GM04504 (cell line): ENCODE measurements around the gene ANKRD1.
"Not testable (repeated sequence)": the region's sequence is repeated elsewhere in the genome, so short reads cannot be mapped to it uniquely, and the experiment has no call there.

ENCODE experiments used
- DNase-seq: peaks from one replicate; pipeline ENCODE4 v3.0.0-alpha.2; 2012; ENCODE audit warnings: low read depth

The ANKRD1 gene

DNA sequence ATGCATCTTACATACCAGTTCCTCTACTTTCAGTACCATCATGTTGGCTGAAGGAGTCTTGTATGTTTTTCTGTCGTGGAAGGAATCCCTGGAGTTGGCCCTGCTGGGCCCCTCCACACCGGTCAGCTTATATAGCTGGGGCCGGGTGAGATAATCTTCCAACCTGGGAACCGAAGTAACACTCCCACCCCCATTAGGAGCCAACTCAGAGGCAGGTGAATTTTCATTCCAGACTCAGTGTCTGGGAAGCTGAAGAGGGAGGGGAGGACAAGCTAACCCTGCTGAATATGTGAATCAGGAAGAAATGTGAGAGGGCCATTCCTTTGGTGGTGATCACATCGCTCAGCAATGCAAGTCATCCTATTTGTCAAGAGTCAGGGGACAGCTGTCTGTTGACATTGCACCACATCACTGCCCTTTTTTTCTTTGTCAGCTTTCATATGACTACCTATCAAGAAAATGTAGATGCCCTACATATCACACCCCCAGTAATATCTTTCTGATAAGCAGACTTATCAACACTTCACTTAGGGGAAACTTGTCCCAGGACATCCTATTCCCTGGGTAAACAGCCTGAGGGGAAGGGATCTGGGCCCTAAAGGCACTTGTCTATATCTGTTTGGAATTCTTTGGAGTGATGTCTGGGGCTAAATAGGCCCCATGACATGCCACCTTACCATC is at the start of gene ANKRD1:
TSS of gene ANKRD1 (minus strand) at position 102 of the 681 bp plus-strand sequence. CDS start at position 42, 60 bp downstream.
- peak; percentile 37 for DNase-seq

DNA sequence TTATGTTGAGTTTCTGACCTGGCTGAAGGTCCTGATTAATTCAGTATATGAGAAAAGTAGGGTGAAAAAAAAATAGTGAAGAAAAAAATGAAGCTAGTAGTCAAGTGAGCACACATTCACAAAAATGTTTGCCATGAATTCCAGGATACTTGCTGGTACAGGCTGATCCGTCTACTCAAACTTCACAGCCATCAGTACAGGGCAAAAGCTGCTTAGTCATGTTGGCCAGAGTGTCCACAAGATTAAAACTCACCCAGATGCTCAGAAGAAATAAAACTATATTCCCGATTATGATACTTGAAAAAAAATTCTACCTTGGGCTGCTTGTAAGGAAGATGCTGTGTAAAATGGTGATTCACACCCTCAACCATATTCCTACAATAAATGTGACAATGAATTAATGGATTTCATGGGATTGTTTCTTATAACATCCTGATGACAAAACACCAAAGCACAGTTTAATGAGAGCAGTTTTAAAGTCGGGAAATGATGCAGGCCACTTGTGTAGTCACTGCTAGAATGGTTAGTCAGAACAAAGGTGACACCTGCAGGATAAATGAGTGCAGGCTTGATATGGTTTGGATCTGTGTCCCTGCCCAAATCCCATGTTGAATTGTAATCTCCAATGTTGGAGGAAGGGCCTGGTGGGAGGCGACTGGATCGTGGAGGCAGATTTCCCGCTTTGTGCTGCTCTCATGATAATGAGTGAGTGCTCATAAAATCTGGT is 49.2 kb upstream of the ANKRD1 start:
- no peak for DNase-seq

DNA sequence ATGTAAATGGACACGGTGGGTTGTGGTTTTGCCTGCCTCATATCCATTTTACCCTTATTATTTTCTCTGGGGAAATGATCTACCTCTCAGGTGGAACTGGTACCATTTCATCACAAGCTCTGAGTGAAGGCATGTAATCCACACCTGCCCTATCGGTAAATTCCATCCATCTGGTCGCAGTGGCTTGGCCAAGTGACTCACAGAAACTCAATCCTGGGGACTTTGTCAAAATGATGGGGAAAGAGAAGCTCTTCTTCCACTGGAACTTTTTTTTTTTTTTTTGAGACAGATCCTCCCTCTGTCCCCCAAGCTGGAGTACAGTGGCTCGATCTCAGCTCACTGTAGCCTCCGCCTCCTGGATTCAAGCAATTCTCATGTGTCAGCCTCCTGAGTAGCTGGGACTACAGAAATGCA is 48.2 kb upstream of the ANKRD1 start:
- DNase-seq, result no peak

DNA sequence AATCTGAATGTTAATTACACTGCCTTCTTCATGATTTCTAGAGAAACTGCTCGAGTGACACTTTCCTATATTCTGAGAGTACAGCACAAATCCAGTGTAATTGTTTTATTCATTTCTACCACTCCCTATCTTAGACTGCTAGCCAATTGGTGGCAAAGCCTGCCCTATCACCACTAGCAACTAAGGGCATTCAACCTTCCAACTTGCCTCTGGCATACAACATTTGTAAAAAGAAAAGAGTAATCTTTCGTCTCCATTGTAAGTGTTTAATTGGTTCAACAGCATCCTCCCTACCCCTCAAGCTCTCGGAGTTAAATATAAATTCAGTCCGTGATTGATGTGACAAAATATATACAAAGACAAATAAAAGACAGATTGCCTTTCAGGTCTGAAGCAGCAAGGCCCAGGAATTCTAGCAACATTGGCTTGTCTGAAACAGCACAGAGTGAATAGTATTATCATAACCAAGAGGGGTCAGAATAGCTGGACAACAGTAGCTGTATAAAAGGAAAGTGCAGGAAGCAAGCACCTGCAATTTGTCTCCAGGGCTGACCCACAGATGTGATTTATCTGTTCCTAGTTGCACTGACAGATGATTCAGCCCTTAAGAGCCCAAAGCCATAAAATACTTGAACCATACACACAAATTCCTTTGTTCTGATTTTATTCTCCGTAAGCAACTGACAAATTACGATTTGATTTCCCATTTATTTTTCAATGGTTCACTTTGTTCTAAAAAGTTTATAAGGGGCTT is 47.6 kb upstream of the ANKRD1 start:
- peak; percentile 66 for DNase-seq

DNA sequence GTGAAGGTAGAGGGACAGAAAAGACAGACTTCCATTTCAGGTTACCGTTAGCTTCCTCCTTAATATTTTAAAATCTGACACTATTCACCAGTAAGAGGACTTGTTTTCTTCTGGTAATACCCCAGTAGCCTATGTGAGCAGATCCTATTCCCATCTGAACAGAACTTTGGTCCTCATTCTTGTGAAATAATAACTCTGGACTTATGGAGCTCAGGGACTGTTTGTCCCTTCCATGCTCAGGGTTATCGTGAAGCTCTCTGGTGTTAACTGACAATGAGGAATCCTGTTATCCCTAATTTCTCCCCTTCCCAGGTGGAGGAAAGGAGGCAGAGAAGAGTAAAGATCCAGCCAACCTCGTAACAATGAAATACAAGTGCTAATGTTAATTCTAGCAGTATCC is 47.0 kb upstream of the ANKRD1 start:
- no peak for DNase-seq

DNA sequence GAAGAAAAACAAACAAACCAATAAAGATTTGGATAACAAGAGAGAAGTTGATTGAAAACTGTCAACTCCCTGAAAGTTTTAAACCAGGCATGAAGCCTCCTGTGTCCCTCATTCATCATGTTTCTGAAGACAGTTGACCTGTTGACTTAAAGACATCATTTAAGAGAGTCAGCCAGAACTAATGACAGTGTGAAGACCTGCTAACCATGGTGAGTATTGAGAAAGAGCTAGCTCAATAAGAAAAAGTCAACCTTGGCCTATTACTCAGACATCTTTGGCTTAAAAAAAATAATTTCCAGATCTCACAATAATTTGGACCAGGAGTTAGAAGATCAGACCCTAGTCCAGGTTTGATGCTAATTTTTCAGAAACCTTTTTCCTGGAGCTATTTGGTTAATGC is 45.3 kb upstream of the ANKRD1 start:
- no peak for DNase-seq

DNA sequence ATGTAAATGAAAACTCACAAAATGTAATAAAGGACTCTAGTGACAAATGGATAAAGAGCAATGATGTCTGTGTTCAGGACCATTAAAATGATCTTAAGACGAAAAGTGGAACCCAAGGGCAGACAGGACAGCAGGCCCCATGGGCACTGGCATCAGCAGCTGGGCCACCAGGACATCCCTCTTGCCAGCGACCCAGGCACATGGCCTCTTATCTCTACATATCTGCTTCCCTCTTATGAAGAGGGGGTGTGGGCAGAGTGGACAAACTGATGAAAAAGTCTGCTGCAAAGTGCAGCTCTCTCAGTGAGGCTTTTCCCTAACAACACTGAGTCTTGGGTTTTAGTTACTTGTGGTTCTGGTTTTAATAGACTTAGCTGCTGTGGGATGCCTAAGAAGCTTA is 44.8 kb upstream of the ANKRD1 start:
- no peak for DNase-seq

DNA sequence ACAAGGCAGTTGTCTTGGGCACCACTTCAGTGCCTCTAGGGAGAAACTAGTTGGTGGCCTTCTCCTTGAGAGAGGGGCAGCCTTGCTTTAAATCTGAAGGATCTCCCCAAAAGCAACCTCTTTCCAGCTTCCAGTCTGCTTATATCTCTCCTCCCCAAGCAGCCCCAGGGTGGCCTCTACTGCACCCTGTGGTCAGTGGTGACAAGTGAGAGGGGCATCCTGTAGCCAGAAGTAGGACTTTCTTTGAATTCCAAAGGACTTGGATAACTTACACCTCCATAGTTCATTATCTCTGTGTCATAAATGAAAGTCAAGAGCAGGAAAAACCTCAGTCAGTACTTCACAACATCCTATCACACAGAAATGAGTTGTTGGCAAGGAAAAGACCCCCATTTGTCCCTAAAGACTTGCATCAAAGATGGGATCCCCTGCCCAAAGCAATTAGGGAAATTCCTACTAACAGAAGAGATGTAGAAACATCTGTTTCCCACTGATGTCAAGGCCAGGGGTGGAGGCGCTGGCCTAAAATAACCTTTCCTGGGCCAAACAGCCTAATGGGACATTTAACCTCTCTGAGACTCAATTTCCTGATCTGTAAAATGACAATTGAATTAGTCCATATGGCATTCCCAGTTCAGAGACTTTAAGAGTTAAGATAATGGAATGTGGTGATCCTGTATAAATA is 44.0 kb upstream of the ANKRD1 start:
- no peak for DNase-seq

DNA sequence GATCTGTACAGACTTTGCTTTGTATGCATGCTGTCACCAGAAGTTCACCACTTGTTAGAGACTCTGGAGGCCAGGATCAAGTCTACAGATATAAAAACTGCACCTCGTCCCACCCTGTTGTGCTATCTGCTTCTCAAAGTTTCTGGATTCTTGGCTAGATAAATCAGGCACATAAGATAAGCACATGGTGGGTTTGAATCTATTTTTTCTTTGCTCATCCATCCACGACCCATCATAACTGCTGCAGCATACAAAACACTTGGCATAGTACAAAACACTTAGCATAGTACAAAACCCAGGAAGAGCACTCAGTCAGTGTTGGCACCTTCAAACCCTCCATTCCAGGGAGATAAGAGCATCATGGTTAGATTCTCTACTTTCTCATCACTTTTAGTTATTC is 42.4 kb upstream of the ANKRD1 start:
- DNase-seq, result no peak

DNA sequence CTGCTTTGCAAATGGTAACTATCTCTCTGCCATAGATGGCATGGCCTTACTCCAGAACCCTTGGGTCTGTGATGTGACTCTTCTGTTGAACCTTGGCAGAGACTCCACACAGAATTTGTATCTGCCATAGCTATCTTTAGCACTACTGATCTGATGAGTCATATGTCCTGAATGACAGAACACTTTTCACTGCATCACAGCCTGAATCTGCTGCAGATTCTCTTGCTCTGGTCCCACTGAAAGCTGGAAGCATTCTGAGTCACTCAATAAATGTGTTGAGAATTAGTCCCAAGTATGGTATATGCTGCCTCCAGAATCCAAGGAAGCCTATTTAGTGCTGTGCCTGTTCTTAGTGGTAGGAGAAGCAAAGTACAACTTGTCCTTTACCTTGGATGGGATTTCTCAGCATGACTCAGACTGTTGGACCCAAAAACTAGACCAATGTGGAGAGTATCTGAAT is 39.5 kb upstream of the ANKRD1 start:
- peak; percentile 78 for DNase-seq

DNA sequence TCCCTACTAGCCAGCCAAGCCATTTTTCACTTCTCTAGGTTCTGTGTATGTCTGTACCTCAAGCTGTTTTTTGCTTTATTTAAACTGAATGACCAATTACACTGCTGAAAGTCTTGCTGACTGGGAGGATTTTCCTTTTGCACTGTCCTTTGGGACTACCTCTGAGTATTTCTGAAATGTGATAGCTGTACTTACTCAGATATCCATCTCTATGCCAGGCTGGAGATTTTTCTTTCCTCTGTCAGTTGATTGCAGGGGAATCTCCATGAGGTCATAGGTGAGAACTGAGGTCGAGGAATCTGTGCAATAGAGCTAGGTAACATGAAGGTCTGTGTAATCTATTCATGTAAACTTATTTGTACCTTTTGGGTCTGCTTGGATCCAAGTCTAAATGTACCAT is 38.9 kb upstream of the ANKRD1 start:
- no peak for DNase-seq

DNA sequence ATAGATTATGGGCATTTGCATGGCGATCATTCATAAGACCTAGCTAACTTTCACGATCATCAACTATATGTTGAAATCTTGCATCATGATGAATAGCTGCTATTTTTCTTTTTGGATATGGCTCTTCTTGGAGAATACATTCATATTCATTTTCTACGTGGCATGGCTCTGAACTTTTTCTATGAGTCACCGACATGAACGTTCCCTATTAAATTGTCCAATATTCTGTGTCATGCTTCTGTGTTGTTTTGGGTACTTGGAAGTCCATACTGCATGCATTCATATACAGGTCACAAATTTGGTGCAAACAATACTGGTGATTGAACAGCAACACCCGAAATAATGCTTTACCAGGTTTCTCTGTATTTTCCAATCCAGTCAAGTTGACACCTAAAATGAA is 37.9 kb upstream of the ANKRD1 start:
- no peak for DNase-seq

DNA sequence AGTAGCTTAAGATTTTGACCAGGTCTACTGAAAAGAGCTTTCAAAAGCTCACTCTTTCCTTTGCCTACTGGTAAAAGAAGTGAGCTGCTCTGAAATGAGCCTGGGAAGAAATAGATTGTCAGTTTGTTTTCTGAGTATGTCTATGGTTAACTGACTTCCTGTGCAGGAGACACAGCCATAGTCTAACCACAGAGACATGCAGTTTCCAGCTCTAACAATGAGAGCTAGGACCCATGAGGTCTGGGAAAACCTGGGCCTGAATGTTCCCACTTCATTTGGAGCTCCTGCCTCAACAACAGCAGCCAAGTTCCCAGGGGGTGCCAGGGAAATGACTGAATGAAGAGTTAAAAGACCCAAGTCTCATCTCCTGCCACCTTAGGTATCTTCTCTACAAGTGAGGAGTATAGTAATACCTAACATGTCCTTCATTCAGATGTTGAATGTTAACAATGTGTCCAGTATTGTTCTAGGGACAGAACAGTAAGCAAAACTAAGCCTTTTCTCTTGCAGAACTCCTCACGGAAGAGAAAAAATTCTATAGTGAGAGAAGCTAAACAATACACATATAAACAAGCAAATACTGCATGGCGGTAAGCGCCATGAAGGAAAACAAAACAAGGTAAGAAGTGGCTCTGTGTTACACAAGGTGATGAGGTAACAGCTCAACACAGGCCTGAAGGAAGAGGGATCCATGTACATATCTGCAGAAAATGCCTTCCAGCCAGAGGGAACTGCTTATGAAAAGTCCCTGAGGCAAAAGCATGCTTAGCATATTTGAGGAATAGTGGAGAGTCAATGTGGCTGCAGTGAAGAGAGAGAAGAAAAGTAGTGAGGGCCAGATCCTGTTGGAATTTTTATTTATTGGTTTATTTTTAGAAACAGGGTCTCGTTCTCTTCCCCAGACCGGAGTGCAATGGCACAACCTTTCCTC is 26.4 kb upstream of the ANKRD1 start:
- DNase-seq, result no peak

DNA sequence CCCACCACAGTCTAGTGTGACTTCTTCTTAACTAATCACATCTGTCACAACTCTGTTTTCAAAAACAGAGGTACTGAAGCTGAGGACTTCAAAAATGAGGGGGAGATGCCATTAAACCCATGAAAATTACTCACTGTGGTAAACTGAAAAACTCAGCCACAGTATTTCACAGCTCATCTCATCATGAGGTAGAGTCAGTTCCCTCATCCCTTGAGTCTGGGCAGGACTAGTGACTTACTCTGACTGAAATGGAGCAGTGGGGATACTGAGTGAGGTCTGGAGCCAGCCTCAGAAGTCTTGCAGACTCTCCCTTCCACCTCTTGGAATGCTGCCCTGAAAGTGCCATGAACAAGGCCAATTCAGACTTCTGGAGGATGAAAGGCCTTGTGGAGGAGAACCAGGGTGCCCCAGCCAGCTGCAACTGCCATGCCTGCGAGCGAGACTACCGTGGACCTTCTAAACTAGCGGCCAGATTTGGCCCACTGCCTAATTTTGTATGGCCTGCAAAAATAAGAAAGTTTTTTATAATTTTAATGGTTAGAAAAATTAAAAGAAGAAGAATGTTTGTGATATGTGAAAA is 24.7 kb upstream of the ANKRD1 start:
- no peak for DNase-seq

DNA sequence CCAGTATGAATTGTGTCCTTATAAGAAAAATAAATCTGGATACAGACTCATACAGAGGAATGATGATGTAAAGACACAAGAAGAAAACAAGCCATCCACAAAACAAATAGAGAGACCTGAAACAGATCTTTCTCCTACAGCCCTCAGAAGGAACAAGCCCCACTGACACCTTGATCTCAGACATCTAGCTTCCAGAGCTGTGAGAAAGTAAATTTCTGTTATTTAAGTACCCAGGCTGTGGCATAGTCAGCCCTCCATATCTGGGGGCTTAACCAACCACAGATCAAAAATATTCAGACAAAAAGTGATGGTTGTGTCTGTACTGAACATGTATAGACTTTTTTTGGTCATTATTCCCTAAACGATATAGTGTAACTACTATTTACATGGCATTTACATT is 23.9 kb upstream of the ANKRD1 start:
- no peak for DNase-seq

DNA sequence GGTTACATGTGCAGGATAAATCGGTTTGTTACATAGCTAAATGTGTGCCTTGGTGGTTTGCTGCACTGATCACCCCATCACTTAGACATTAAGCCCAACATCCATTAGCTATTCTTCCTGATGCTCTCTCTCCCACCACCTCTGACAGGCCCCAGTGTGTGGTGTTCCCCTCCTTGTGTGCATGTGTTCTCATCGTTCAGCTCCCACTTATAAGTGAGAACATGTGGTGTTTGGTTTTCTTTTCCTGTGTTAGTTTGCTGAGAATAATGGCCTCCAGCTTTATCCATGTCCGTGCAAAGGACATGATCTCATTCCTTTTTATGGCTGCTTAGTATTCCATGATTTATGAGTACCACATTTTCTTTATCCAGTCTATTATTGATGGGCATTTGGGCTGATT is 22.1 kb upstream of the ANKRD1 start:
- not testable (repeated sequence) for DNase-seq

DNA sequence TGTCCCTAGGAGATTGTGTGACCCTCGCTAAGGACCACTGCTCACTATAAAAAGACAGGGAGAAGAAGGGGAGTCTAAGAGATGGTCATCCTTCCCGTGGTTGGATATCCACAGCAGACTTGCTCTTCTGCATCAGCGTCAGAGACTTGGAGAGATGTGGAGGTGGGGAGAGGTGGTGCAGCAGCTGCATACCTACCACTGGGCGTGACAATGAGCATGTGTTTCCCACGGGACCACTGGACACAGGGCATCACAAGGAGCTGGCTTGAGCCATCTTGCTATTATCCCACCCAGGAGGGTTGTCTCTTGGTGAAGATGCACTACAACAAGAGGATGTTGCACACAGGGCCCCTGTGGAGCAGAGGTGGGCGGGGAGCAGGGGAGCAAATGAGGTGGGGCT is 18.8 kb upstream of the ANKRD1 start:
- DNase-seq, result no peak

DNA sequence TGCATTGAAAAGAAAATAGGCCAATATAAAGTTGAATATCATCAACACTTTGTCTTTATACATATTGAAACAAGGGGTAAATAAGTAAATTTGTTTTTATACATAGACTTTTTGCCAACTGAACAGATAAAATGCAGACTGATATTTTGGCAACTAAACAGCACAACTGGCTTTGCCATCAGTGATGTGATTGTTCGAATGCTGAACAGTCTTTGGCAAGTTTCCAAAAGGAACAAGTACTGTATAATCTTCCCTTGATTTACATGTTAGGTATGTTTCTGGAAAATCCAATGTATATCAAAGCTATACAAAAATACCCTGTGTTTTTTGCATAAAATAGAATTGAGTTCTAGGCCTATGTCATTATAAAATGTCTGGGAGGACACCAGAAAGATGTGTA is 18.2 kb upstream of the ANKRD1 start:
- no peak for DNase-seq

DNA sequence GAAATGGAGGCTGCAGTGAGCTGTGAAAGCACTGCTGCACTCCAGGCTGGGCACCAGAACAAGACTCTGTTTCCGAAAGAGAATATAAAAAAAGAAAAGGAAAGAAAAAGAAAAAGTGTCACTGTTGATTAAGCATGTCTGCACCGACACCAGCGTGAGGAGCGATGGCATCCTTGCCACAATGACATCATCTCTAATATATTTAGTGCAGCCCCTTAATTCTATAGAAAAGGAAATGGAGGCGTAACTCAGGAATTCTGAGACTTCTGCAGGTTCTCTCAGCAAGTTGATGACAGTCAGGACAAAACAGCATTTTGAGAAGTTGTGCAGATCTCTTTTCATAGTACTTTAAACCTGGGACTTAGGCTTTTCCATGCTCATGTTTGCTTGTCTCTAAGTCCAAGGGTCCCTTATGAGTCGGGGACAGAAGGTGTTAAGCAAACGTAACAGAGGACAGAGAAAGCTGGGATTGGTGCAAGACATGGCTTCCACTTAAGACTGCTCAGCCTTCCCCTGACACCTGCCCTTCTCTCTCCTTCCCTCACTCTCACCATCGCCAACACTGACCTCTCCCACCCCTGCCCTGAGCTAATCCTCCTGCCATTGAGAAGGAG is 16.9 kb upstream of the ANKRD1 start:
- no peak for DNase-seq

DNA sequence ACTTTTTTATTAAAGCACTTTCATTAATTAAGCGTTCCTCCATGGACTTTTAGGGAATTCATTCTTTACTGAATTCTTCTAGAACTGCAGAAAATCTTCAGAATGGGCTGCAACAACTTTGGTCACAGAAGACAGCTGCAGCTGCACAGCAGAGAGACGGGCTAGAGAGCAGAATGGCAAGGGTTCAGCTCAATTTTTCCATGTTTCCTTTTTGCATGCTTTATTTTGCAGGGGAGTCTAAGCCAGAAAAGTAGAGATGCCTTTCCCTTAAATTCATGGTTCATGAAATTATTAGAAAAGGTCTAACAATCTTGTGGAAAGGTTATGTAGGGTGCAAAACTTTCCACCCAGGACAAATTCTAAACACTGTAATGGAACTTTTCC is 15.4 kb upstream of the ANKRD1 start:
- DNase-seq, result no peak
